Activated CD4-positive, alpha-beta T cell treated with anti-CD3 and anti-CD28 coated beads for 4 hours (primary cell): Measurements from ENCODE around the gene NAV3.

ENCODE experiments used
- DNase-seq, 2 donors: peaks; one replicate each; pipeline ENCODE4 v3.0.0-alpha.2; 2020

The NAV3 gene, protein sequence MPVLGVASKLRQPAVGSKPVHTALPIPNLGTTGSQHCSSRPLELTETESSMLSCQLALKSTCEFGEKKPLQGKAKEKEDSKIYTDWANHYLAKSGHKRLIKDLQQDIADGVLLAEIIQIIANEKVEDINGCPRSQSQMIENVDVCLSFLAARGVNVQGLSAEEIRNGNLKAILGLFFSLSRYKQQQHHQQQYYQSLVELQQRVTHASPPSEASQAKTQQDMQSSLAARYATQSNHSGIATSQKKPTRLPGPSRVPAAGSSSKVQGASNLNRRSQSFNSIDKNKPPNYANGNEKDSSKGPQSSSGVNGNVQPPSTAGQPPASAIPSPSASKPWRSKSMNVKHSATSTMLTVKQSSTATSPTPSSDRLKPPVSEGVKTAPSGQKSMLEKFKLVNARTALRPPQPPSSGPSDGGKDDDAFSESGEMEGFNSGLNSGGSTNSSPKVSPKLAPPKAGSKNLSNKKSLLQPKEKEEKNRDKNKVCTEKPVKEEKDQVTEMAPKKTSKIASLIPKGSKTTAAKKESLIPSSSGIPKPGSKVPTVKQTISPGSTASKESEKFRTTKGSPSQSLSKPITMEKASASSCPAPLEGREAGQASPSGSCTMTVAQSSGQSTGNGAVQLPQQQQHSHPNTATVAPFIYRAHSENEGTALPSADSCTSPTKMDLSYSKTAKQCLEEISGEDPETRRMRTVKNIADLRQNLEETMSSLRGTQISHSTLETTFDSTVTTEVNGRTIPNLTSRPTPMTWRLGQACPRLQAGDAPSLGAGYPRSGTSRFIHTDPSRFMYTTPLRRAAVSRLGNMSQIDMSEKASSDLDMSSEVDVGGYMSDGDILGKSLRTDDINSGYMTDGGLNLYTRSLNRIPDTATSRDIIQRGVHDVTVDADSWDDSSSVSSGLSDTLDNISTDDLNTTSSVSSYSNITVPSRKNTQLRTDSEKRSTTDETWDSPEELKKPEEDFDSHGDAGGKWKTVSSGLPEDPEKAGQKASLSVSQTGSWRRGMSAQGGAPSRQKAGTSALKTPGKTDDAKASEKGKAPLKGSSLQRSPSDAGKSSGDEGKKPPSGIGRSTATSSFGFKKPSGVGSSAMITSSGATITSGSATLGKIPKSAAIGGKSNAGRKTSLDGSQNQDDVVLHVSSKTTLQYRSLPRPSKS (N-terminal part only)

DNA sequence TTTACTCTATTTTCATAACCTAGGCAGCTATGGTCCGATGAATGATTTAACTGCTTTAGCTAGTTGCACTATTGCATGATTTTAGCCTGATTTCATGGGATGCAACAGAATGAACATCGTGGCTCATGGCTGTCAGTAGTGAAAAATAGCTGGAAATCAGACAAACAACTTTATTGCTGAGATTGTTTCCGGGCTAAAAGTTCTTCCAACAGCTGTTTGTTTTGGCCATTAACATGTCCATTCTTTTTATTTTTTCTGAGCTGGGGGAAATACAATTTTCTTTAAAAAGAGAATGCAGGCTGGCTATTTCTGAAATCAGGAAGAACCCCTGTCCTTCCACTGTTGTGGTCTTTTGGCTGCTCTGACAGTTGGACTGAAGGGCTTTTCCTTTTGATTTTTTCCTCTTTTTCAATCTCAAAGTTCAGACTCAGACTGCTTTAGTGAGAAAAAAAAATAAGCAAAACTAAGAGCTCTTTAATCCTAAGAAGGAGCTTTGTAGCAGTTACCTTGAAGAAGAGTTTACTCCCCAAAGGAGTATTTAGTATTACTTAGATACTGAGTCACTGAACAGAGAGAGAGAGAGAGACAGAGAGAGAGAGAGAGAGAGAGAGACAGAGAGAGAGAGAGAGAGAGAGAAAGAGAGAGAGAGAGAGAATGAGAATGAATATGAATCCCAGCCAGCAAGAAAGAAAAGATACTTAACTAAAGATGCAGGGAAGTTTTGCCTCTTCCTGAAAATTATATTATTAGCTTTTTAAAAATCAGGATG, at the start of gene NAV3:
Gene NAV3 (plus strand): TSS at position 312 of the 769 bp plus-strand sequence. CDS start 568 bp downstream, outside the sequence.
- no peak for DNase-seq

DNA sequence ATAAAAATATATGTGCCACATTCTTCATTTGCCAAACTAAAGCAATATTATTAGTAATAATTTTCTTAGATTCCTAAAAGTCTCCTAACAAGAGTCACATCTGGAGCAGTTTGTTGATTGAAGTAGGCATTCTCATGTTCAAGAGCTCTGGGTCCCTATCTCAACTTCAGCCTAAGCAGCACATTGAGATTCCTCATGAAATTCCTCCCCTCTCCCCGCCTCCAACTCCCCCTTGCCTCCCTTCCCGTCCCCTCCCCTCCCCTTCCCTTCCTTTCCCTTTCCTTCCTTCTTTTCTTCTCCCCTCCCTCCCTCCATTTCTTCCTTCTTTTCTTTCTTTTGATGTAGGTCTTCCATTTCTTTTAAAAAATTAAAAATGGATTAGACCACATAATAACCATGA, 48.7 kb upstream of the NAV3 start:
- no peak for DNase-seq

DNA sequence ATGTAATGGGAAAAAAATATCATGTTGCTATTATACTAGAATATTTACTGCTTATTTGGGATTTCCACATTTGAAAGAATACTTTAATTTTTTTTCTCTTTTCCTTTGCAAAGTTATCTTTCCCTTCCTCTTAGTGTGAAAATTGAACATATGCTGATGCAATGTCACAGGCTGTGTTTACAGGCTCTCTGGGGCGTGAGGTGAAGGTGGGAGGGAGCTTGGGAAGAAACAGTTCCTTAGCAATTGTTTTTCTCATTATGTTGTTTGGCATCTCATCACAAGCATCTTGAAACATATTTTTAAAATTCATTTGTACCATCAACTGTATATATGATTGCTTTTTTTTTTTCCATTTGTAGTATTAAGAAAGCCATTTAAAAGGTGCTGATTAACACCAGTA, 47.9 kb upstream of the NAV3 start:
- no peak for DNase-seq

DNA sequence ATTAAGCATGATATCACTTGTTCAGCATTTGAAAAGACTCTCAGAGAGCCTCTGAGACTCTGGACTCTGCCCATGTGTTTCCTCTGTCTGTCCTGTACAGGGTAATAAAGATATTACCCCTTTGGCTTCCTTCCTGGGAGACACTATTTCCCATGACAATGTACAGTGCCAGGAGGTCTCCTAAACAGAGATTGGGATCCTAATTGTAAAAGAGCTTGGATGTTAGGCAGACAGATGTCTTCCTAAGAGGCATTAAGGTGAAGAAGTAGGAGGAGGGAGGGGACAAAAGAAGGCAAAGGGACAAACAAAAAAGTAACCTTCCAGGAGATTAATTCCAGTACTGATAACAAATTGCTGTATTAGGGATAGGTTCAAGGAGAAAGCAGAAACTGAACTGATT, 45.5 kb upstream of the NAV3 start:
- no peak for DNase-seq

DNA sequence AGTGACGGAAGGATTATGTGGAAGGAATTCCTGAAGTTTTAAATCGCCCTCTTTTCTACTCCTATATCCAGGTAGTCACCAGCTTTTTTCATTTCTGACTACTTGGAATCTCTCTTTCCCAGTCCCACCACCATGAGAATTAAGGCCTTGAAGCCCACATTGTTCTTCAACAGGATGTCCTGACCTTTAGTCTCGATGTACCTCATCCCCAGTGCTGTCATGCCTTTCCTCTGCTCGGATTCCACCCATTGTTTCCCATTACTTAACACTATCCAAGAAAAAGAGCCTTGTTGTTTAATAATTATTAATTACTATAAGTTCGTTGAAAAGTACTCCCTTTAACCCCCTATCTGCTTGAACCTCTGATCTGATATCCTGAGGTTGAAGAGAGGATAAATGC, 44.0 kb upstream of the NAV3 start:
- DNase-seq, result no peak

DNA sequence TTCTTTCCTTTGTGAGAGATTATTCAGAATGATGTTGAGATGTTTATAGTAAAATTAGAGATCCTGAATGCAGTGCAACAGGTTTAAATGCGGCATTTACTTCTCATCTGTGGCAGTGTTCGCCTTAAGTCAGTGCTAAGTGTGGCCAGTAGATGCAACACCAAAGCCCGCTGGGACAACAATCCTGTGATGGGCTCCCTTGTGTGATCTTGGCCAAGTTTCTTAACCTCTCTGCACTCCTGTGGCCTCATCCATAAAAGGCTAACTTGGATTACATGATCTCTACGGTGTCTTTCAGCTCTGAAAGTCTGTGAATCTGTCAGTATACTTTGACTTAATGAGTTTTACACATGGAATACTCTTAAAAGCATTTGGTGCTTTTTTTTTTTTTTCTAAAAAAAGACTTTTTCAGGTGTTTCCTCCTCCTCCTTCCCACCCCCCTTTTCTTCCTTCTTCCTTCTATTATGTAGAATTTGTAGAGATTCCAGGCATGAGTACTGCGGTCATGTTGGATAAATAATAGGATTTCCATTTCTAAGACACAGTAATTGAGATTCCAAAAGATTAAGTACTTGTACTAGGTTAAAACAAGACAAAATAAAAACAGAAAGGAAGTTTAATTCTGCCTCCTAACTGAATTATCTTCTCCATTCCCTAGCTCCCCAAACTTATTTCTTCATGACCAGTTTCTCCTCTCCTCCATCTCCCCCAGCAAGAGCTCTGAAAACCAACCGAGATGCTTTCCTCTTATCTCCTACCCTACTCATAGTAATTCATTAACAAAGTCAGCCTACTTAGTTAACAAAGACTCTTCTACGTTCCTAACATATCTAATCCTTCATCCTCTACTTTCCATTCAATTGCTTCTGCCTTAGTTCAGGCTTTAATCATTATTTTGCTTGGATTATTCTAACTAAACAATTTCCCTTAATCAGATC, 42.2 kb upstream of the NAV3 start:
- DNase-seq, result no peak

DNA sequence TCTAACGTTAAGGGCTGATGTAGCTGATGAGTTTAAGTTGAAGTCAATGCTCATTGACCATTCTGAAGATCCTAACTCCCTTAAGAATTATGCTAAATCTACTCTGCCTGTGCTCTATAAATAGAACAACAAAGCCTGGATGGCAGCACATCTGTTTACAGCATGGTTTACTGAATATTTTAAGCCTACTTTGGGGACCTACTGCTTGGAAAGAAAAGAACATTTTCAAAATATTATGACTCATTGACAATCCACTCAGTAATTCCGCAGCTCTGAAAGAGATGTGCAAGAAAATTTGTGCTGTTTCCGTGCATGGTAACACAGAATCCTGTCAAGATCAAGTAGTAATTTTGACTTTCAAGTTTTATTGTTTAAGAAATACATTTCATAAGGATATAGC, 35.0 kb upstream of the NAV3 start:
- DNase-seq, result no peak

DNA sequence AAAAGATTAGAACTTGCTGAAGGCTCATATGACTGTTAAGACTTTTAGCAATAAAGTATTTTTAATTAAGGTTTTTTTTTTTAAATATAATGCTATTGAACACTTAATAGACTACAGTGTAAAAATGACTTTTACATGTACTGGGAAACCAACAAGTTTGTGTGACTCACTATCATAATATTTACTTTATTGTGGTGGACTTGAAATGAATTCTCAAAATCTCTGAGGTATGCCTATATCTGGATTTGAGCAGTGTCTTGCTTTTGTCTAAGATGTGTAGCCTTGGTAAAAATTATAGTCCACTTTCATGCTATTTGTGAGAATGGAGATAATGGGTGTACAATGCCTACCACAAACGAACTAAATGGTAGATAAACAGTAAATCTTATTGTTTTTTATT, 33.9 kb upstream of the NAV3 start:
- no peak for DNase-seq

DNA sequence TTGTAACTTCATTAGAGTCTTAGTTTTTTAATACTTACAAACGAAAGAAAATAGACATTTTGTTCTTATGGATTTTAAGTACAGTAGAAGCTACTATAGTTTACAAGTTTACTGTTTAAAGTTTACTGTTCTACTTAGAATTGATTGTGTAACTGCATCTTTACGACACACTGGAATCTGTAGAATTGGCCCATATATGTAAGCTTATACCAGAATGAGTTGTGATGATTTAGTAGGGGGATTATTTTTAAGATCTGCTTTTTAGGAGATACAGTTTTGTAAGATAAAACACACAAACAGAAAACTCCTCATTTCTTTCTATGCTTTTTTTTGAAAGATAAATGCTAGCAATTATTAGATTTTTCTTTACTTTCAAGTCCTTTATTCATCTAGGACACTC, 30.2 kb upstream of the NAV3 start:
- DNase-seq, result no peak

DNA sequence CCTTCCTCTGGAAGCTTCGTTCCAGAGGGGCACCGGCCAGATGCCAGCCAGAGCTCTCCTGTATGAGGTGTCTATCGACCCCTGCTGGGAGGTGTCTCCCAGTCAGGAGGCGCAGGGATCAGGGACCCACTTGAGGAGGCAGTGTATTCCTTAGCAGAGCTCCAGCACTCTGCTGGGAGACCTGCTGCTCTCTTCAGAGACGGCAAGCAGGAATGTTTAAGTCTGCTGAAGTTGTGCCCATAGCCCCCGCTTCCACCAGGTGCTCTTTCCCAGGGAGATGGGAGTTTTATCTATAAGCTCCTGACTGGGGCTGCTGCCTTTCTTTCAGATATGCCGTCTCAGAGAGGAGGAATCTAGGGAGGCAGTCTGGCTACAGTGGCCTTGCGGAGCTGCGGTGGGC, 22.2 kb upstream of the NAV3 start:
- no peak for DNase-seq

DNA sequence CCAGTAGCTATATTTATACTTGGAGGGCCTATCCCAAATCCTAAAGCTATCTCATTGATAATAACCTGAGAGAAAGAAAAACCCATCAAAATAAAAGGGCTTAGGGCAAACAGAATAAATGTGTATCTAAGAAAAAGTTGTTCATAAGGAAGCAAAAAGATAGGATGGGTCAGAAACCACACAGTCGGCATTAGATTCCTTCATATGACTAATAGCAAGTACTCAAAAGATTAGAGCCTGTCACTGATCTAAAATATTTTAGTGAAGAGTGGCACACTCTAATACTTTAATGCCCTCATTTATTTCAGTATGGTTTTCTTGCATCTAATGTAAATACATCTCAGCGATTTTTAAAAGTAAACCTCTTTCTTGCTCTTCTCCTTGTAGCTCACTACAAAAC, 17.1 kb upstream of the NAV3 start:
- no peak for DNase-seq

DNA sequence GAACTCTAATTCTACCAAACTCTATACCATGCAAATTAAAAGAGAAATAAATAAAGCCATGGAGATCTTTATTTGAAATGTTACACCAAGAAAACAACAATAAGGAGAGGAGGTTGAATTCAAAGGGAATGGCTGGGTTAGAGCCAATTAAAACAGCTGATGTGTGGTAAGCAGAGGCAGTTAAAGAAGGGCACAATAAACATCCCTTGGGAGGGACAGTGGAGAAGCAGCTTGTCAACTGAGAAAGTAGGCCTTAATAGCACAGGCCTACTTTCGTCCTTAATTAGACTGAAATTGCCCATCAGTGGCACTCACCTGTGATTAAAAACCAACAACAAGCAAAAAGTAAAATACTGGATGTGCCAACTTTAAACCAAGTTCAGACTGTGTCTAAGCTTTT, 16.3 kb upstream of the NAV3 start:
- no peak for DNase-seq

DNA sequence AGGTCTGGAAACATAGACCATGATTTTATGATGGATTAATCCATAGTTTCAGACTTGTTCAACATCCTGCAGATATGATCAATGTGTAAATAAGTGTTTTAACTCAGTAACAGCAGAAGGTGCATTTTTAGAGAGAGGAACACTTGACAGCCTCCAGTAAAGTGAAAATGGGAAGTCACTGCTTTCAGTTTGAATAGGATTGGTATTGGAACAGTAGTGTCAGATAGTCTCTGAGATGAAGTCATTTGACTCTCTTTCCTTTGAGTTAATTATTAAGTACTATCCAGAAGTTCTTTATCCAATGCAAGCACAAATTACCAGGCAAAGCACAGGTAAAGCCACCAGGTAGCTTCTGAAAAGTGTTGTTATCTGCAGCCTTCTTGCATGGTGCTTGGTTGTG, 14.5 kb upstream of the NAV3 start:
- DNase-seq, result no peak

DNA sequence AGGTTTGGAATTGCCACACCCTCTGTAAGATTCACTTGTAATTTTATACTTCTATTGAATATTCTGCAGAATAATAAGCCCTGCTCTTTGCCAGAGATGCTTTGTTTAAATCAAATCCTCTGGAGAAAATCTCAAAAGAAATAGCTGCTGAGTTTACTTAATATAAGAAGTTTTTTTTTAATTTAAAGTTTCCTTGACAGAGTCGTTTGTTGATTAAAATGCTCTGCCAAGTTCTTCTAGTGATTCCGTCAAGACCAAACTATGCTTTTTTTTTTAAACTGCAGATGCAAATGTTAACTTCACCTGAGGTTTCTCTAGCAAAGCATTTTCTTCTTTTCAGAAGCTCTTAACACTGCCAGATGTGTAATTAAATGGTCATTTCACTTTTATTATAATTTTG, 13.4 kb upstream of the NAV3 start:
- DNase-seq, result no peak

DNA sequence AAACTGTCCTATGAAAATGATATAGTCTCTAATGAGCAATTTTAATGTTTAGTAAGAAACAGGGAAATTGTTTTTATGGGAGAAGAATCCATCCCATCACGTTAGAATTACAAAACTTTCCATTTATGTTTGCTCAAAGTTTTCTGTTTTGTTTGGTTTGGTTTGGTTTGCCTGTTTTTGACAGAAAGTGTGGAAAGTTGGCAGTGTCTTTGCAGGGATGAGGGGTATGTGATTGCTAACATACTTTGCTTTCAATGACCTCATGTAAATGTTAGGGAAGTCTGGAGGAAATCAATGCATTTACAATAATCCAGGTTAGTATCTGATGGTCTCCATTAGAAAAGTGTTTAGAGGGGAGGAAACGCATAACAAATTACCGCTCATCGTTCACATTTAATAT, 12.3 kb upstream of the NAV3 start:
- no peak for DNase-seq

DNA sequence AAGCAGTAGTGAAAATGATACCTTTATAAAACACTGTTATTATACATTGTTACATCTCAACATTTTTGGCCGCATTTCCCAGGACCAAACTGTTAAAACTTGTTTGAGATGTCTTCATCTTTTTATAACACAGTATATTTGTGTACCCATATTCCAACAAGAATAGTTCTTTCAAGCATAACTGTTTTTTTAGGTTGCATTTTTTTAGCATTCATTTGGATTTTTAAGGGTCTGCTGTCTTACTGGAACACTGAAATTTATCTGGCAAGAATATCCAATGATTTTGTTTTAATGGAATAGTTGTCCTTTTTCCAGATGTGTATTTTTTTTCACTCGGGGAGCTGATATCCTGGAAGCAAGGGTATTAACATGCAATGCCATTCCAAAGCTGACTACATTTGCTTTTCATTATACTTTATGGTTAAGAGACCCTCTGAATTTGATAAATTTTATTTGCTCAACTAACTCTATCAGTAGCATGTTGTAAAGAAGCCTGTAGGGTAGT, 8.9 kb upstream of the NAV3 start:
- DNase-seq, result no peak

DNA sequence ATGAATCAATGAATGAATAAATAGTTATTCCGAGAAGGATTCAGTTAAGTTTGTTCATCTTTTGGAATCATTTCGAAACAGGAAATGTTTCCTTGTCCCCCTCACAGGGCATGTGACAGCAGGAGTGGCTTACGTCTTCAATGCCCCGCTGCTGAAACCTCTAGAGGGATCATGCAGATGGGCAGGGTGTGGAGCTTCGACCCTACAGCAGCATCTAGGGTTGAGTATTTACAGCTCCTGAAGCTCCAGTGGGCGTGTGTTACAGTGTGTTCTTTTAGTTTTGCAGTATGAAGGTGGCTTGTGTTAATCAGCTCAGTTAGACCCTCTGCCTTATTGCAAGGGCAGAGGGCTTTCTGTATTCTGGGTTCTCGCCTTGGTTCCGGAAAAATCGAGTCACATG, 2.6 kb downstream of the NAV3 start:
- no peak for DNase-seq

DNA sequence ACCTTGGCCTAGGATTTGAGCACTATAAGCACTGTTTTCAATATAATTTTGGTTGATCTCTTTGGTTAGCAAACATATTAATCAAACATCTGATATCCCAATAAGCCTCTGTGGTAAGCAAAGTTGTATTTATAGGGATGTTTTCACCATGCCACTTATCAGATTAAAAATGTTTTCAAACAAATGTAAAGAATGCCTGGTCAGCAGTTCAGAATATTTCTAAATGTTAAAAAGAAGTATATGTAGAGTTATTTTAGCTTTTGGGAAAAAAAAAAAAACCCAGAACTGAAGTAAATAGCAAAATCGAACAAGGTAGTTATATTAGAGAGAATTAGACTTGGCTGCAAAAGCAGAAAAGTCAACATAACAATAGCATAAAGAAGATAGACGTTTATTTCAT, 3.9 kb downstream of the NAV3 start:
- DNase-seq, result no peak

DNA sequence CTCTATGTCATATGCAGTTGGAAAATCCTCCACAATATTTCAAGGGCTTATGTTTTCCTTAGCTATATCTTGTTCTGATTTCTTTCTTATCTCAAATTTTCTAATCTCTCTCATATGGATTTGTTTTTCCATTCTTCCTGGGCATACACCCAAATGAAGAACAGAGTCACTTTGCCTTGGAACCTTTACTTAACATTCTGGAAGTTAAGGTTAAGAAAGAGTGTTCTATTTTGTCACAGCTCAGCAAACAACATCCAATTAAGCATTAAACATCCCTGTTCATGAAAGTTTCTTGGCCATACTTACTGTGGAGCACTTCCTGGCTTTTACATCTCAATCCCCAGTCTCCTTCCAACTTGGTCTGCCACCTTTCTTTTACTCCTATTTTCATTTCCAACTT, 5.3 kb downstream of the NAV3 start:
- DNase-seq, result no peak

DNA sequence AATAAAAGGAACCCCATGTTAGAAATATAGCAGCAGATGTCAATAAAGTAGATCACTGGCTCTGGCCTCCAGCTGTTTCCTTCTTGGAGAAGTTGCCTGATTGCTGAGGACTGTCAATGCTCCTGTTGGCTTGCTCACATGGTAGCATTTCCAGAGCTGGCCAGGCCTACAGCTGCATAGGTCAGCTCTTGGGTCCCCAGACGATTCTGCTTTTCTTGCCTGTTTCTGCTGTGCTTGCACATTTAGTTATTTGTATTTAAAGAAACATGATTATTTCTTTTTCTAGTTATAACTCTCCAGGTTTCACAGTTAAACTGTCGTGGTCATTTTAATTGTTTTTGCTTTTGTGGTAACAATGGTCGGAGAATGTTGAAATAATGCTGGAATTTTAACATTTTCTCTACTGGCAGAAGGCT, 7.2 kb downstream of the NAV3 start:
- no peak for DNase-seq

DNA sequence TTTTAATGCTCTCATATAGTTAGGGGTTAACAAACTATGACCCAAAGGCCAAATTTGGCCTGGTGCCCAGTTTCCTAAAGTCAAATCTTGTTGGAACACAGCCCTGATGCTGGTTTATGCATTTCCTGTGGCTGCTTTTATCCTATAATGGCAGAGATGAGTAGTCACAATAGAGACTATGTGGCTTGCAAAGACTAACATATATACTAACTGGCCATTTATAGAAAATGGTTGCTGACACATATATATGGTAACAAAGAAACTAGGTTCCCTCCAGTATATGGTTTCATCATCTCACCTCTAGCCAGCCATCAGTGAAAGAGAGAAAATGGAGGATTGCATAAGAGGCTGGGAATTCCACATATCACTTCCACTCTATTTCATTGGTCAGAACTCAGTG, 10.8 kb downstream of the NAV3 start:
- no peak for DNase-seq

DNA sequence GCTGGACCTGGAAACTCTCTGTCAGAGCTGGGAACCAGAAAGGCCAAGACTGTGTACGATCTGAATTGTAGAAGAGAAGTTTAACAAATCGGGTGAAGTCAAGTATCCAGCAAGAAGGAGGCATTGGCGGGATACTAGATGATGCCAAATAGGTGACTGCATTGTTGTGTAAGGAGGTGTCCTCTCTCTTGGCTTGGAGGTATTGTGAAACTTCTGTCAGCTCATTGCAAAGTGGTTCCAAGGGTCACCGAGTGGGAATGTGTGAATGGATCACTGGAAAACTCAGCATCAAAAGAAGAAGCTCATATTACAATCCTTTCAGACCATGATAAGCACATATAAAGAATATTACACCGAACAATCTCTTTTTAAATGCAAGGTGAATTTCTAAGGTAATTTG, 11.7 kb downstream of the NAV3 start:
- DNase-seq, result no peak
